HepG2 (cell line): Measurements from ENCODE around the gene CDK14. TPM values are rescaled to one million over a fixed set of nuclear protein-coding genes. Genes with fewer than 3 reads are reported as not detected.

Experiments used
- ATAC-seq: fragments of 200-7000 bp; cut with Tn5 transposase; 3 replicates; pipeline ENCODE4 v1.9.1; 2020; ENCODE audit warnings: mild to moderate bottlenecking, moderate library complexity
- BruUV-seq: library from RNA; stranded (reverse); fragments of 400-500 nt; replicated peaks from 2 replicates; lab custom pipeline; 2021; lab: Mats Ljungman, UMichigan
- CTCF ChIA-PET: fragments of 300-600 bp; formaldehyde crosslinking; extraction: SDS; loops from one replicate; lab custom pipeline; 2021; ENCODE audit warnings: low total read pairs, inconsistent platforms, low intra/inter-chr PET ratio; lab: Yijun Ruan, JAX
- POLR2A ChIA-PET: fragments of 350-600 bp; sonication (Branson Sonifier 250); formaldehyde crosslinking; loops from one replicate; lab custom pipeline; 2020; ENCODE audit warnings: antibody characterized with exemption, inconsistent platforms; lab: Yijun Ruan, JAX
- DNase-seq: peaks from one replicate; pipeline ENCODE4 v3.0.0-alpha.2; 2015; ENCODE audit warnings: low spot score
- FAIRE-seq: peaks from 3 replicates; lab custom pipeline; 2011; peaks lifted over from hg19 to GRCh38; lab: Jason Lieb, UNC
- H2AFZ ChIP-seq: one replicate; pipeline ENCODE4 v1.6.1; 2011; ENCODE audit warnings: low read length, inconsistent platforms
- H3K27ac ChIP-seq: fragments of 300-600 bp; 3 replicates; pipeline ENCODE4 v1.8.0; 2011; ENCODE audit warnings: mixed run types, mild to moderate bottlenecking, mixed read lengths, low read length, inconsistent platforms; ENCODE audit not compliant: insufficient read depth; ENCODE audit errors: extremely low read length
- H3K27me3 ChIP-seq, 2 experiments: fragments of 200-600 bp in 1 of 2; 2 replicates in 1 of 2; 3 replicates in 1 of 2; pipeline versions ENCODE4 v1.6.0 to v1.8.0; 2011; ENCODE audit warnings: low read length in 2 of 2, mild to moderate bottlenecking in 2 of 2, moderate library complexity in 2 of 2, inconsistent platforms in 1 of 2; ENCODE audit not compliant: insufficient read depth in 2 of 2, control insufficient read depth in 1 of 2
- H3K36me3 ChIP-seq, 2 experiments: fragments of 200-600 bp in 1 of 2; replicated peaks in 1 of 2; 2 replicates in 1 of 2; 3 replicates in 1 of 2; pipeline versions ENCODE4 v1.5.1 to v1.8.0; 2011; ENCODE audit warnings: low read length in 2 of 2, inconsistent platforms in 1 of 2; ENCODE audit not compliant: insufficient read depth in 2 of 2, control insufficient read depth in 1 of 2
- H3K4me1 ChIP-seq: 2 replicates; pipeline ENCODE4 v1.5.1; 2012; ENCODE audit warnings: low read length, inconsistent platforms; ENCODE audit not compliant: insufficient read depth
- H3K4me2 ChIP-seq: 2 replicates; pipeline ENCODE4 v1.6.0; 2011; ENCODE audit warnings: low read depth, low read length, inconsistent platforms
- H3K4me3 ChIP-seq, 3 experiments: fragments of 200-600 bp in 1 of 3; sonication (generic), shearing (Covaris generic) in 1 of 3; replicated peaks in 1 of 3; 2 replicates each; pipeline ENCODE4 v1.5.1; 2011 to 2016; ENCODE audit warnings: low read length in 3 of 3, inconsistent platforms in 2 of 3, low read depth in 2 of 3, mild to moderate bottlenecking in 2 of 3, control low read depth in 1 of 3, mixed read lengths in 1 of 3; ENCODE audit not compliant: insufficient read depth in 1 of 3
- H3K79me2 ChIP-seq: one replicate; pipeline ENCODE4 v1.6.1; 2011; ENCODE audit warnings: low read length, inconsistent platforms; ENCODE audit not compliant: insufficient read depth
- H3K9ac ChIP-seq: 2 replicates; pipeline ENCODE4 v1.6.0; 2011; ENCODE audit warnings: mild to moderate bottlenecking, low read depth, low read length, inconsistent platforms; ENCODE audit not compliant: insufficient read depth
- H3K9me3 ChIP-seq: 2 replicates; pipeline ENCODE4 v1.5.1; 2012; ENCODE audit warnings: mild to moderate bottlenecking, low read length
- H4K20me1 ChIP-seq: 2 replicates; pipeline ENCODE4 v1.6.0; 2011; ENCODE audit warnings: inconsistent platforms, mild to moderate bottlenecking, low read length, moderate library complexity; ENCODE audit not compliant: insufficient read depth
- KAT2B ChIP-seq: fragments of 150-350 bp; IDR thresholded peaks from 2 replicates; pipeline ENCODE4 v1.6.1; 2014; ENCODE audit warnings: low read depth, low read length, borderline replicate concordance
- MXD4 ChIP-seq: IDR thresholded peaks from 2 replicates; pipeline ENCODE4 v1.6.1; 2016; ENCODE audit warnings: mild to moderate bottlenecking, missing biosample characterization, missing genetic modification reagents
- RCOR2 ChIP-seq: IDR thresholded peaks from 2 replicates; pipeline ENCODE4 v1.6.1; 2016; ENCODE audit warnings: missing biosample characterization, missing genetic modification reagents
- RFX1 ChIP-seq: fragments of 450-650 bp; IDR thresholded peaks from 2 replicates; pipeline ENCODE4 v1.6.1; 2017
- SIN3B ChIP-seq: fragments of 150-350 bp; IDR thresholded peaks from 2 replicates; pipeline ENCODE4 v1.6.1; 2014; ENCODE audit warnings: low read length
- ZNF256 ChIP-seq: sonication (generic); formaldehyde crosslinking; conservative IDR thresholded peaks from 2 replicates; pipeline ENCODE4 v1.4.0; 2020; ENCODE audit warnings: missing genetic modification reagents
- ZNF292 ChIP-seq: sonication (generic); formaldehyde crosslinking; IDR thresholded peaks from 2 replicates; pipeline ENCODE4 v1.8.1; 2022; ENCODE audit warnings: mild to moderate bottlenecking, low read depth, missing genetic modification reagents, borderline replicate concordance
- ZNF577 ChIP-seq: sonication (generic); formaldehyde crosslinking; IDR thresholded peaks from 2 replicates; pipeline ENCODE4 v1.4.0; 2020; ENCODE audit warnings: mild to moderate bottlenecking, low read depth, missing genetic modification reagents, borderline replicate concordance
- ZNF75D ChIP-seq: sonication (generic); formaldehyde crosslinking; IDR thresholded peaks from 2 replicates; pipeline ENCODE4 v1.8.1; 2023; ENCODE audit warnings: missing genetic modification reagents, mild to moderate bottlenecking, borderline replicate concordance
- WGBS: methylation state at CpG from one replicate; pipeline ENCODE4 v1.1.6; 2017; ENCODE audit warnings: low lambda C conversion rate; 5-methylcytosine and 5-hydroxymethylcytosine counted together
- in situ Hi-C: cut with HindIII; loops from 2 replicates; pipeline ENCODE4 v1.10.0; 2017; ENCODE audit warnings: low pct_unique_long_range_greater_than_20kb; ENCODE audit not compliant: extremely low pct_ligation_motif_present
- intact Hi-C: fragments of 100-400 bp; cut with micrococcal nuclease; formaldehyde crosslinking; loops from one replicate; pipeline ENCODE4 v1.10.0; 2022; ENCODE audit not compliant: unreplicated experiment
- polyA plus RNA-seq, 8 experiments: library from polyadenylated mRNA; depleted of rRNA in 3 of 8; stranded (reverse) in 7 of 8; unstranded in 1 of 8; fragments of >200 nt; fragmentation: Illumina TruSeq in 4 of 8; extraction: Trizol in 4 of 8; gene quantifications; 2 replicates each; pipeline versions ENCODE4 v1.2.1 to v1.2.3, GENCODE V29; 2011 to 2016; ENCODE audit warnings: low read depth in 4 of 8, missing spikeins in 1 of 8, mixed read lengths in 1 of 8; ENCODE audit not compliant: insufficient read depth in 1 of 8
- total RNA-seq, 5 experiments: library from RNA; depleted of rRNA; stranded (reverse); fragments of >200 nt; fragmentation: Illumina TruSeq; extraction: Trizol; gene quantifications; 2 replicates each; pipeline ENCODE4 v1.2.3, GENCODE V29; 2016; ENCODE audit warnings: low read depth in 1 of 5
- TF ChIP-seq, protein P1 (sequence below): IDR thresholded peaks from 2 replicates; pipeline ENCODE4 v1.6.1; 2016; ENCODE audit warnings: low read depth, missing genetic modification reagents, missing compliant biosample characterization

Gene CDK14
- total and polyA plus RNA-seq, 2 of the 13 experiments (the other 11 are each of a cell fraction or from before 2014, with no cell fraction given): 0.26 to 0.71 TPM

DNA sequence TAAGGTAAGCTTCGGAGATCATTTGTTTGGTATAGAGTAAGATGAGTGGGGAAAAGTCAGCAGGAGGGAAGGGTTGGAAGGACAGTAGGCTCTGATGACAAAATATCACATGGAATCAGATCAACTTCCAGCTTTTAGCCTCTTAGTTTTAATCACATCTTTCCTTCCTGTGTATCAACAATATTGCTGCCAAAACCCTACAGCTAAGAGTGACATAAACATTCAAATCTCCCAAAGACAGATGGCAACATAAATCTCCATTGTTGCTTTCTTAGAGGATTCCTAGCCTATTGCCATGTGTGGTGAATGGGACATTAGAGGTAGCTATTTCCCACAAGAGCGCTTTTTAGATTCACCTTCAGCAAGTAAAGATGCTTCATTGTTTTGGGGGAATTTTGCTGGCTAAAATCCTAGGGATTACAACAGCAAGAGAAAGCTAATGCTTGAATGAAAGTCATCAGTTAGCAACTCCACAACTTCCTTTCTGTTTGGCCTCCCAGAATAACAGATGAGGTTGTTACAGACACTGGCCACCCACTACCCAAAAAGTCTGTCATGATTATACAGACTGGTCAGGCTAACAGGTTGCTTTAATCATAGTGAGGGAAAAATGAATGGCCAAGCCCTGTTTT, 632.9 kb downstream of the CDK14 start:
- ATAC-seq (no peak), DNase-seq (no peak), FAIRE-seq (no peak)
- H3K27ac ChIP-seq: no peak overlapping the region
- H3K9me3 ChIP-seq: no peaks in the 10 kb centered on the region
- H3K4me2 ChIP-seq: no peak overlapping the region
- 7% methylated on average over 2 of the region's 2 CpGs for WGBS
- TF ChIP-seq MXD4 (no peak), KAT2B (no peak), ZNF256 (CRISPR knock-in tag) (no peak), RFX1 (no peak), ZNF292 (no peak), SIN3B (no peak), ZNF577 (CRISPR knock-in tag) (no peak), RCOR2 (CRISPR knock-in tag) (no peak), ZNF75D (CRISPR knock-in tag) (no peak)
- TF ChIP-seq, protein P1, sequence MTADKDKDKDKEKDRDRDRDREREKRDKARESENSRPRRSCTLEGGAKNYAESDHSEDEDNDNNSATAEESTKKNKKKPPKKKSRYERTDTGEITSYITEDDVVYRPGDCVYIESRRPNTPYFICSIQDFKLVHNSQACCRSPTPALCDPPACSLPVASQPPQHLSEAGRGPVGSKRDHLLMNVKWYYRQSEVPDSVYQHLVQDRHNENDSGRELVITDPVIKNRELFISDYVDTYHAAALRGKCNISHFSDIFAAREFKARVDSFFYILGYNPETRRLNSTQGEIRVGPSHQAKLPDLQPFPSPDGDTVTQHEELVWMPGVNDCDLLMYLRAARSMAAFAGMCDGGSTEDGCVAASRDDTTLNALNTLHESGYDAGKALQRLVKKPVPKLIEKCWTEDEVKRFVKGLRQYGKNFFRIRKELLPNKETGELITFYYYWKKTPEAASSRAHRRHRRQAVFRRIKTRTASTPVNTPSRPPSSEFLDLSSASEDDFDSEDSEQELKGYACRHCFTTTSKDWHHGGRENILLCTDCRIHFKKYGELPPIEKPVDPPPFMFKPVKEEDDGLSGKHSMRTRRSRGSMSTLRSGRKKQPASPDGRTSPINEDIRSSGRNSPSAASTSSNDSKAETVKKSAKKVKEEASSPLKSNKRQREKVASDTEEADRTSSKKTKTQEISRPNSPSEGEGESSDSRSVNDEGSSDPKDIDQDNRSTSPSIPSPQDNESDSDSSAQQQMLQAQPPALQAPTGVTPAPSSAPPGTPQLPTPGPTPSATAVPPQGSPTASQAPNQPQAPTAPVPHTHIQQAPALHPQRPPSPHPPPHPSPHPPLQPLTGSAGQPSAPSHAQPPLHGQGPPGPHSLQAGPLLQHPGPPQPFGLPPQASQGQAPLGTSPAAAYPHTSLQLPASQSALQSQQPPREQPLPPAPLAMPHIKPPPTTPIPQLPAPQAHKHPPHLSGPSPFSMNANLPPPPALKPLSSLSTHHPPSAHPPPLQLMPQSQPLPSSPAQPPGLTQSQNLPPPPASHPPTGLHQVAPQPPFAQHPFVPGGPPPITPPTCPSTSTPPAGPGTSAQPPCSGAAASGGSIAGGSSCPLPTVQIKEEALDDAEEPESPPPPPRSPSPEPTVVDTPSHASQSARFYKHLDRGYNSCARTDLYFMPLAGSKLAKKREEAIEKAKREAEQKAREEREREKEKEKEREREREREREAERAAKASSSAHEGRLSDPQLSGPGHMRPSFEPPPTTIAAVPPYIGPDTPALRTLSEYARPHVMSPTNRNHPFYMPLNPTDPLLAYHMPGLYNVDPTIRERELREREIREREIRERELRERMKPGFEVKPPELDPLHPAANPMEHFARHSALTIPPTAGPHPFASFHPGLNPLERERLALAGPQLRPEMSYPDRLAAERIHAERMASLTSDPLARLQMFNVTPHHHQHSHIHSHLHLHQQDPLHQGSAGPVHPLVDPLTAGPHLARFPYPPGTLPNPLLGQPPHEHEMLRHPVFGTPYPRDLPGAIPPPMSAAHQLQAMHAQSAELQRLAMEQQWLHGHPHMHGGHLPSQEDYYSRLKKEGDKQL (CRISPR knock-in tag): no peak
- H3K79me2 ChIP-seq: no peaks in the 10 kb centered on the region
- ChIA-PET CTCF (no interaction called here), POLR2A (no interaction called here)
- H4K20me1 ChIP-seq: no peaks in the 10 kb centered on the region
- no TSS peak for BruUV-seq
- H3K27me3 ChIP-seq: peaks cover 0 to 12% of the 10 kb centered on the region in 2 experiments; a peak in 1 of 5 replicates
- in situ Hi-C loops: no loop called here
- H3K36me3 ChIP-seq: no peaks in the 10 kb centered on the region
- intact Hi-C loops: no loop called here
- no peak overlapping the region for H3K9ac ChIP-seq
- no peak overlapping the region for H2AFZ ChIP-seq
- no peak overlapping the region for H3K4me3 ChIP-seq
- no peaks in the 10 kb centered on the region for H3K4me1 ChIP-seq
